ENCODE results near the gene RNU6-1. TPM values are rescaled to one million over a fixed set of nuclear protein-coding genes. Genes with fewer than 3 reads are reported as not detected.

The RNU6-1 gene
- polyA plus RNA-seq, 1 donor = not detected

- Histone ChIP-seq H3K27me3 (ENCODE audit: control insufficient read depth, insufficient read depth, low read length) (no peaks in the 10 kb centered on the region), H3K4me3 (ENCODE audit: low read length) (no peak overlapping the region), H3K4me1 (ENCODE audit: control insufficient read depth, insufficient read depth, low read length) (no peaks in the 10 kb centered on the region), H3K36me3 (ENCODE audit: control insufficient read depth, insufficient read depth, low read length) (peaks cover 6% of the 10 kb centered on the region), H3K9me3 (ENCODE audit: control insufficient read depth, low read depth, low read length) (no peaks in the 10 kb centered on the region), H3K27ac (ENCODE audit: low read length) (no peak overlapping the region)
- no CpG with 5 or more reads among the region's 7 CpGs for WGBS (ENCODE audit: insufficient coverage, low lambda C conversion rate)
- DNase-seq = no peak
Observed at GRCh38 chr15:67808821-67809220, 31.0 kb downstream of the RNU6-1 start.

GRCh38 chr15:67807836-67808235 is 32.0 kb downstream of the RNU6-1 start:
- H3K27me3 ChIP-seq (ENCODE audit: control insufficient read depth, insufficient read depth, low read length) = no peaks in the 10 kb centered on the region
- no peak overlapping the region for H3K4me3 ChIP-seq (ENCODE audit: low read length)
- DNase-seq = no peak
- peaks cover 6% of the 10 kb centered on the region for H3K36me3 ChIP-seq (ENCODE audit: control insufficient read depth, insufficient read depth, low read length)
- no CpG with 5 or more reads among the region's 7 CpGs for WGBS (ENCODE audit: insufficient coverage, low lambda C conversion rate)
- H3K9me3 ChIP-seq (ENCODE audit: control insufficient read depth, low read depth, low read length) = no peaks in the 10 kb centered on the region
- no peak overlapping the region for H3K27ac ChIP-seq (ENCODE audit: low read length)
- no peaks in the 10 kb centered on the region for H3K4me1 ChIP-seq (ENCODE audit: control insufficient read depth, insufficient read depth, low read length)

DNA sequence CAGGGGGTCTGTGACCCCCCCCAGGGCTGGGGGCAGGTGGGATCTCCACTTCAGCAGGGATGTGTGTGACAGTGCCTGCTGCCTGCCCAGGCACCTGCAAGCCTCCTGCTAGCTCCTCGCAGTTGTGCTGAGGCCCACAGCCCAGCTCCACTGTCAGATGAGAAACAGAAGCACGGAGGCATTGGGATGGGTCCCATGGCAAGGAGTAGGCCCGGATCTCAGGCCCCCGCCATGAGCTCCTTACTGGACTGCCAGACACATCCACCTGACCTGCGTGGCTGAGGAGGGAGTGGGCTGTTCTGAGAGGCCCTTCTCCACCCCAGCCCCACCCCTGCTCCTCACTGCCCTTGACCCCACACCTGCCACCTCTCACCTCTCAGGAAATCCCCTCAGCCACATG is 32.7 kb downstream of the RNU6-1 start:
- Histone ChIP-seq H3K4me1 (ENCODE audit: control insufficient read depth, insufficient read depth, low read length) (no peaks in the 10 kb centered on the region), H3K4me3 (ENCODE audit: low read length) (no peak overlapping the region), H3K36me3 (ENCODE audit: control insufficient read depth, insufficient read depth, low read length) (peaks cover 6% of the 10 kb centered on the region), H3K9me3 (ENCODE audit: control insufficient read depth, low read depth, low read length) (no peaks in the 10 kb centered on the region), H3K27ac (ENCODE audit: low read length) (no peak overlapping the region), H3K27me3 (ENCODE audit: control insufficient read depth, insufficient read depth, low read length) (no peaks in the 10 kb centered on the region)
- no CpG with 5 or more reads among the region's 5 CpGs for WGBS (ENCODE audit: insufficient coverage, low lambda C conversion rate)
- DNase-seq = no peak

- Histone ChIP-seq H3K27me3 (ENCODE audit: control insufficient read depth, insufficient read depth, low read length) (no peaks in the 10 kb centered on the region), H3K4me3 (ENCODE audit: low read length) (no peak overlapping the region), H3K36me3 (ENCODE audit: control insufficient read depth, insufficient read depth, low read length) (peaks cover 6% of the 10 kb centered on the region), H3K9me3 (ENCODE audit: control insufficient read depth, low read depth, low read length) (no peaks in the 10 kb centered on the region), H3K27ac (ENCODE audit: low read length) (no peak overlapping the region), H3K4me1 (ENCODE audit: control insufficient read depth, insufficient read depth, low read length) (no peaks in the 10 kb centered on the region)
- no CpG with 5 or more reads among the region's 18 CpGs for WGBS (ENCODE audit: insufficient coverage, low lambda C conversion rate)
- no peak for DNase-seq
Observed at GRCh38 chr15:67806536-67806935, 33.3 kb downstream of the RNU6-1 start.

DNA sequence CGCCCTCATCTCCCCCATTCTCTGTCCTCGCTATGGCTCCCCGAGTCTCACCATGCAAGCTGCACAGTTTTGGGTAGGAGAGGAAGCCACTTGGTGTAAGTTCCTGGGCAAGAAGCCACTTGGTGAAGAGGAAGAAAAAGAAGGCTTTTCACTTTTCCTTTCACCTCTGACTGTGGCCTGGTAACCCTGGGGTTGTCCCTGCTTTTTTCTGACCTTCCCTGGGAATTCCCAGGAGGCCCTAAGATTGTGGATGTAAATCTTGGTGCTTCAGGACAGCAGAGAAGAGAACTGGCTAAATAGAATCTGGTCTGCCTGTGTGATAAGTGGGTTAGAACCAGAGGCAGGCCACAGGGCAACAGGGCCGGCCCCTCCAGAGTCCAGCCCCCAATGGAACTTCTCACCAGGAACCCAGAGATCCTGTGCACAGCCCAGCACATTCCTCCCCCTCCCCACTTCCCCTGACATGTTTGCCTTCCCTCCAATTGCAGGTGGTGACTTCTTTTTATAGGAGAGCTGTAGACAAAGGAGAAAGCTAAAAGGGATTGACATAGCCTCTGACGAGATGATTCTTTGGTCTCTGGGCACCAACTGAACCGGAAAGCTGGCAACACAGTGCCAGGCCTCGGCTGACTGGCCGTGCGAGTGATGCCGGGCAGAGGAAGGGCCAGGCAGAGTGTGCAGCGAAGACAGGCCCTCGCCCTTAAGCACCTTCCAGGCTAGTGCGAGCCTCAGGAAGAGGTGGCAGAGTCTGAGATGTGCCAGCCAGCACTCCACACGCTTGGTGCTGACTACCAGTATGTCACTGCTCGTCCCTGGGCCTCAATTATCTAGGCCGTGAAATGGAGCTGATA is 34.0 kb downstream of the RNU6-1 start:
- Histone ChIP-seq H3K27ac (ENCODE audit: low read length) (no peak overlapping the region), H3K9me3 (ENCODE audit: control insufficient read depth, low read depth, low read length) (no peaks in the 10 kb centered on the region), H3K27me3 (ENCODE audit: control insufficient read depth, insufficient read depth, low read length) (no peaks in the 10 kb centered on the region), H3K4me1 (ENCODE audit: control insufficient read depth, insufficient read depth, low read length) (no peaks in the 10 kb centered on the region), H3K36me3 (ENCODE audit: control insufficient read depth, insufficient read depth, low read length) (peaks cover 6% of the 10 kb centered on the region), H3K4me3 (ENCODE audit: low read length) (no peak overlapping the region)
- WGBS (ENCODE audit: insufficient coverage, low lambda C conversion rate) = no CpG with 5 or more reads among the region's 16 CpGs
- DNase-seq = no peak

DNA sequence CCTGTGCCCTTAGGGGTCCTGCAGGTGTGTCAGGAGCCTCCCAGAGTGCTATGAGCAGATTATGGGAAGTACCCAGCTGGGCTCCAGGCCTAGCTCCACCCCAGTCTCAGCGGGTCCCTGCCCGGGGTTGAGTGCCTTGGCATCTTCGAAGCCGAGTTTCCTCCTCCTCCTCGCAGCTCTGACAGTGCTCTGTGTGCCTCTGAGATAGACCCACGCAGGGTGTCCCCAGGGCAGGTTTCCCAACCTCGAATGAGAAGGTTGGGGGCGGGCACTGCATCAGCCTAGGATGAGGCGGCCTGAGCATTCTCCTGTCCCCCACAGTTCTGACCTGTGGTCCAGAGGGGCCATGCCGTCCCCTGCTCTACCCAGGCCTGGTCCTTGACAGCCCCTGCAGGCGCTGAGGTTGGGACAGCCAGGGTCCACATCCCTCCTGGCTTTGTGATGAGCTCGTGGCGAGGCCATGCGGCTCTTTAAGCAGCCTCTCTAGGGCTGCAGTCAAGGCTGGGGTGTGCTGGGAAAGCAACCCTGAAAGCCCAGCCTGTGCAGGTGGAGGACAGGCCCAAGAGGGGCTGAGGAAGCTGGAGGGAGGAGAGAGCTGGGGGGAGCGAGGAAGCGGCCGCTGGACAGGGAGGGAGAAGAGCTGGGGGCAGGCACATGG is 34.7 kb downstream of the RNU6-1 start:
- no peaks in the 10 kb centered on the region for H3K27me3 ChIP-seq (ENCODE audit: control insufficient read depth, insufficient read depth, low read length)
- H3K4me3 ChIP-seq (ENCODE audit: low read length) = no peak overlapping the region
- H3K27ac ChIP-seq (ENCODE audit: low read length) = no peak overlapping the region
- no peak for DNase-seq
- WGBS (ENCODE audit: insufficient coverage, low lambda C conversion rate) = no CpG with 5 or more reads among the region's 17 CpGs
- peaks cover 6% of the 10 kb centered on the region for H3K36me3 ChIP-seq (ENCODE audit: control insufficient read depth, insufficient read depth, low read length)
- H3K4me1 ChIP-seq (ENCODE audit: control insufficient read depth, insufficient read depth, low read length) = no peaks in the 10 kb centered on the region
- H3K9me3 ChIP-seq (ENCODE audit: control insufficient read depth, low read depth, low read length) = no peaks in the 10 kb centered on the region

GRCh38 chr15:67803996-67804843 is 35.6 kb downstream of the RNU6-1 start:
- peaks cover 2% of the 10 kb centered on the region for H3K36me3 ChIP-seq (ENCODE audit: control insufficient read depth, insufficient read depth, low read length)
- no peaks in the 10 kb centered on the region for H3K27me3 ChIP-seq (ENCODE audit: control insufficient read depth, insufficient read depth, low read length)
- no peak overlapping the region for H3K27ac ChIP-seq (ENCODE audit: low read length)
- H3K9me3 ChIP-seq (ENCODE audit: control insufficient read depth, low read depth, low read length) = no peaks in the 10 kb centered on the region
- no peak overlapping the region for H3K4me3 ChIP-seq (ENCODE audit: low read length)
- no peak for DNase-seq
- WGBS (ENCODE audit: insufficient coverage, low lambda C conversion rate) = no CpG with 5 or more reads among the region's 27 CpGs
- H3K4me1 ChIP-seq (ENCODE audit: control insufficient read depth, insufficient read depth, low read length) = no peaks in the 10 kb centered on the region

GRCh38 chr15:67803299-67803698 is 36.5 kb downstream of the RNU6-1 start:
- no peak overlapping the region for H3K4me3 ChIP-seq (ENCODE audit: low read length)
- no CpG with 5 or more reads among the region's 3 CpGs for WGBS (ENCODE audit: insufficient coverage, low lambda C conversion rate)
- H3K36me3 ChIP-seq (ENCODE audit: control insufficient read depth, insufficient read depth, low read length) = peaks cover 2% of the 10 kb centered on the region
- H3K27ac ChIP-seq (ENCODE audit: low read length) = no peak overlapping the region
- no peak for DNase-seq
- H3K9me3 ChIP-seq (ENCODE audit: control insufficient read depth, low read depth, low read length) = no peaks in the 10 kb centered on the region
- H3K4me1 ChIP-seq (ENCODE audit: control insufficient read depth, insufficient read depth, low read length) = no peaks in the 10 kb centered on the region
- no peaks in the 10 kb centered on the region for H3K27me3 ChIP-seq (ENCODE audit: control insufficient read depth, insufficient read depth, low read length)

GRCh38 chr15:67801926-67802914 is 37.6 kb downstream of the RNU6-1 start:
- H3K4me1 ChIP-seq (ENCODE audit: control insufficient read depth, insufficient read depth, low read length) = no peaks in the 10 kb centered on the region
- H3K36me3 ChIP-seq (ENCODE audit: control insufficient read depth, insufficient read depth, low read length) = peaks cover 2% of the 10 kb centered on the region
- H3K27ac ChIP-seq (ENCODE audit: low read length) = no peak overlapping the region
- H3K9me3 ChIP-seq (ENCODE audit: control insufficient read depth, low read depth, low read length) = no peaks in the 10 kb centered on the region
- 100% methylated on average over 2 of the region's 19 CpGs for WGBS (ENCODE audit: insufficient coverage, low lambda C conversion rate)
- H3K27me3 ChIP-seq (ENCODE audit: control insufficient read depth, insufficient read depth, low read length) = no peaks in the 10 kb centered on the region
- DNase-seq = no peak
- no peak overlapping the region for H3K4me3 ChIP-seq (ENCODE audit: low read length)
